Activated T-helper 1 cell treated with anti-CD3 and anti-CD28 coated beads, Interleukin-2, amount 50 U/mL, for 16 hours (primary cell): Measurements from ENCODE around the gene MAN2A2.
"Not testable (repeated sequence)": the region's sequence is repeated elsewhere in the genome, so short reads cannot be mapped to it uniquely, and the experiment has no call there.

ENCODE experiments used
- DNase-seq, 2 donors: peaks; one replicate each; pipeline ENCODE4 v3.0.0-alpha.2; 2020; ENCODE audit warnings: low read depth in 1 of 2, low spot score in 1 of 2

Gene MAN2A2

GRCh38 chr15:90871139-90871715 is 31.9 kb upstream of the MAN2A2 start:
- no peak for DNase-seq

GRCh38 chr15:90871716-90872485 is 31.2 kb upstream of the MAN2A2 start:
- DNase-seq = no peak

GRCh38 chr15:90872486-90873184 is 30.5 kb upstream of the MAN2A2 start:
- DNase-seq = peak in 1 of 2 donors; percentile 26

GRCh38 chr15:90873488-90873997 is 29.6 kb upstream of the MAN2A2 start:
- DNase-seq = no peak

GRCh38 chr15:90873998-90874605 is 29.0 kb upstream of the MAN2A2 start:
- no peak for DNase-seq

- DNase-seq = not testable (repeated sequence)
Measured at GRCh38 chr15:90874986-90875385, 28.1 kb upstream of the MAN2A2 start.

GRCh38 chr15:90875549-90875981 is 27.5 kb upstream of the MAN2A2 start:
- no peak for DNase-seq

GRCh38 chr15:90876046-90876445 is 27.1 kb upstream of the MAN2A2 start:
- no peak for DNase-seq

- DNase-seq = no peak
Measured at GRCh38 chr15:90876512-90877170, 26.5 kb upstream of the MAN2A2 start.

GRCh38 chr15:90877315-90877714 is 25.8 kb upstream of the MAN2A2 start:
- DNase-seq = no peak

- no peak for DNase-seq
Measured at GRCh38 chr15:90877996-90878395, 25.1 kb upstream of the MAN2A2 start.

- no peak for DNase-seq
Measured at GRCh38 chr15:90878660-90879059, 24.4 kb upstream of the MAN2A2 start.

GRCh38 chr15:90879730-90880366 is 23.3 kb upstream of the MAN2A2 start:
- DNase-seq = no peak

- no peak for DNase-seq
Measured at GRCh38 chr15:90880381-90881145, 22.5 kb upstream of the MAN2A2 start.

- no peak for DNase-seq
Measured at GRCh38 chr15:90881181-90881977, 21.7 kb upstream of the MAN2A2 start.

GRCh38 chr15:90881978-90882721 is 21.0 kb upstream of the MAN2A2 start:
- DNase-seq = no peak

- no peak for DNase-seq
Measured at GRCh38 chr15:90882781-90883525, 20.1 kb upstream of the MAN2A2 start.
